H1 (cell line): ENCODE data around the gene CDV3. TPM values are rescaled to one million over a fixed set of nuclear protein-coding genes. Genes with fewer than 3 reads are reported as not detected.
A peak's percentile ranks its signal among the peaks of the same experiment; 100 is the strongest.

ENCODE experiments used
- CTCF ChIA-PET: fragments of 300-600 bp; sonication (Branson Sonifier 250); formaldehyde crosslinking; loops from one replicate; lab custom pipeline; 2021; ENCODE audit not compliant: partially characterized antibody; lab: Charles Lee
- POLR2A ChIA-PET: fragments of 300-600 bp; sonication (Branson Sonifier 250); formaldehyde crosslinking; loops from one replicate; lab custom pipeline; 2021; ENCODE audit warnings: inconsistent platforms; ENCODE audit not compliant: partially characterized antibody; lab: Charles Lee
- DNase-seq, 2 experiments: peaks; one replicate each; pipeline versions ENCODE4 v3.0.0 to v3.0.0-alpha.2; 2010 to 2022; ENCODE audit warnings: low spot score in 2 of 2, low read depth in 1 of 2, mixed read lengths in 1 of 2
- FAIRE-seq: peaks from 2 replicates; lab custom pipeline; 2011; peaks lifted over from hg19 to GRCh38; lab: Jason Lieb, UNC
- H2AFZ ChIP-seq: 2 replicates; pipeline ENCODE4 v1.8.1; 2012; ENCODE audit warnings: low read length, inconsistent platforms
- H2AK5ac ChIP-seq: 2 replicates; pipeline ENCODE4 v1.6.1; 2013; ENCODE audit warnings: low read depth, low read length
- H2BK120ac ChIP-seq: replicated peaks from 2 replicates; pipeline ENCODE3; 2013; ENCODE audit warnings: low read depth, low read length, inconsistent platforms
- H2BK12ac ChIP-seq: 2 replicates; pipeline ENCODE4 v1.6.1; 2013; ENCODE audit warnings: low read depth, low read length
- H2BK15ac ChIP-seq: 2 replicates; pipeline ENCODE4 v1.6.1; 2013; ENCODE audit warnings: low read length
- H2BK20ac ChIP-seq: 2 replicates; pipeline ENCODE4 v1.6.1; 2013; ENCODE audit warnings: low read length
- H2BK5ac ChIP-seq: 2 replicates; pipeline ENCODE4 v1.6.1; 2013; ENCODE audit warnings: low read depth, low read length
- H3K14ac ChIP-seq: 2 replicates; pipeline ENCODE4 v1.6.1; 2013; ENCODE audit warnings: inconsistent platforms; ENCODE audit not compliant: insufficient read length
- H3K18ac ChIP-seq: 2 replicates; pipeline ENCODE4 v1.6.1; 2013; ENCODE audit warnings: low read length; ENCODE audit errors: extremely low read depth
- H3K23ac ChIP-seq: 2 replicates; pipeline ENCODE4 v1.6.1; 2013; ENCODE audit warnings: inconsistent platforms; ENCODE audit not compliant: insufficient read length
- H3K23me2 ChIP-seq: 2 replicates; pipeline ENCODE4 v1.6.1; 2013; ENCODE audit warnings: low read depth, low read length
- H3K27ac ChIP-seq: 2 replicates; pipeline ENCODE4 v1.6.1; 2011; ENCODE audit warnings: low read depth, low read length, inconsistent platforms
- H3K27me3 ChIP-seq, 4 experiments: replicated peaks in 1 of 4; 1 replicate in 1 of 4; 2 replicates in 3 of 4; pipeline versions ENCODE4 v1.6.1 to v1.8.1; 2011 to 2013; ENCODE audit warnings: low read length in 3 of 4, mild to moderate bottlenecking in 3 of 4, inconsistent platforms in 2 of 4, mixed read lengths in 2 of 4, moderate library complexity in 1 of 4; ENCODE audit not compliant: control insufficient read depth in 3 of 4, insufficient read depth in 3 of 4; ENCODE audit errors: extremely low read depth in 1 of 4
- H3K36me3 ChIP-seq, 4 experiments: 2 replicates each; pipeline versions ENCODE4 v1.6.1 to v1.8.1; 2011 to 2013; ENCODE audit warnings: mild to moderate bottlenecking in 4 of 4, low read length in 3 of 4, moderate library complexity in 2 of 4, control low read depth in 1 of 4, inconsistent platforms in 1 of 4; ENCODE audit not compliant: insufficient read depth in 4 of 4, control insufficient read depth in 2 of 4
- H3K4ac ChIP-seq: replicated peaks from 2 replicates; pipeline ENCODE3; 2013; ENCODE audit warnings: low read length, low read depth, mixed read lengths, inconsistent platforms; ENCODE audit not compliant: insufficient read length
- H3K4me1 ChIP-seq, 4 experiments: replicated peaks in 1 of 4; 1 replicate in 1 of 4; 2 replicates in 3 of 4; pipeline versions ENCODE4 v1.6.1 to v1.8.1; 2011 to 2013; ENCODE audit warnings: low read length in 3 of 4, inconsistent platforms in 2 of 4, mixed read lengths in 1 of 4; ENCODE audit not compliant: insufficient read depth in 4 of 4, control insufficient read depth in 3 of 4
- H3K4me2 ChIP-seq, 2 experiments: 2 replicates each; pipeline versions ENCODE4 v1.6.1 to v1.8.1; 2011 to 2013; ENCODE audit warnings: low read depth in 2 of 2, low read length in 2 of 2, control low read depth in 1 of 2, inconsistent platforms in 1 of 2, mild to moderate bottlenecking in 1 of 2; ENCODE audit not compliant: insufficient read depth in 1 of 2
- H3K4me3 ChIP-seq, 4 experiments: fragments of 200-600, 300-600 bp in 1 of 4; sonication (generic), shearing (Covaris generic), sonication (Bioruptor Twin) in 1 of 4; 2 replicates each; pipeline versions ENCODE4 v1.5.1 to v1.8.1; 2011 to 2016; ENCODE audit warnings: low read length in 4 of 4, low read depth in 3 of 4, control low read depth in 2 of 4, inconsistent platforms in 2 of 4, mild to moderate bottlenecking in 2 of 4, mixed read lengths in 1 of 4, moderate library complexity in 1 of 4; ENCODE audit not compliant: insufficient read depth in 2 of 4; ENCODE audit errors: extremely low read depth in 1 of 4
- H3K56ac ChIP-seq: replicated peaks from 2 replicates; pipeline ENCODE3; 2013; ENCODE audit warnings: low read depth, mild to moderate bottlenecking, mixed read lengths, low read length, inconsistent platforms; ENCODE audit not compliant: insufficient read length
- H3K79me1 ChIP-seq: 2 replicates; pipeline ENCODE4 v1.6.1; 2013; ENCODE audit warnings: low read depth, low read length, control low read depth
- H3K79me2 ChIP-seq, 2 experiments: 2 replicates each; pipeline versions ENCODE4 v1.6.1 to v1.8.1; 2012 to 2013; ENCODE audit warnings: low read length in 2 of 2, mild to moderate bottlenecking in 2 of 2, inconsistent platforms in 1 of 2; ENCODE audit not compliant: insufficient read depth in 2 of 2, control insufficient read depth in 1 of 2
- H3K9ac ChIP-seq, 4 experiments: replicated peaks in 1 of 4; 1 replicate in 1 of 4; 2 replicates in 3 of 4; pipeline versions ENCODE4 v1.6.1 to v1.8.1; 2011 to 2013; ENCODE audit warnings: low read depth in 3 of 4, low read length in 3 of 4, control low read depth in 2 of 4, mild to moderate bottlenecking in 2 of 4, moderate library complexity in 2 of 4, inconsistent platforms in 1 of 4; ENCODE audit errors: extremely low read depth in 1 of 4
- H3K9me3 ChIP-seq, 2 experiments: 2 replicates each; pipeline versions ENCODE4 v1.6.1 to v1.8.1; 2012 to 2013; ENCODE audit warnings: mild to moderate bottlenecking in 2 of 2, moderate library complexity in 2 of 2, control low read depth in 1 of 2, inconsistent platforms in 1 of 2, low read depth in 1 of 2, low read length in 1 of 2, mixed read lengths in 1 of 2; ENCODE audit not compliant: insufficient read depth in 2 of 2
- H4K20me1 ChIP-seq, 2 experiments: replicated peaks in 1 of 2; 2 replicates each; pipeline versions ENCODE3 to v1.8.1; 2011 to 2013; ENCODE audit warnings: inconsistent platforms in 2 of 2, low read length in 2 of 2, mild to moderate bottlenecking in 1 of 2; ENCODE audit not compliant: insufficient read depth in 2 of 2, control insufficient read depth in 1 of 2
- H4K5ac ChIP-seq: 2 replicates; pipeline ENCODE4 v1.6.1; 2013; ENCODE audit warnings: low read length, low read depth, mixed read lengths, inconsistent platforms; ENCODE audit not compliant: insufficient read length
- H4K8ac ChIP-seq: 2 replicates; pipeline ENCODE4 v1.8.0; 2013; ENCODE audit warnings: mild to moderate bottlenecking, moderate library complexity, low read length, inconsistent platforms; ENCODE audit not compliant: insufficient read depth; ENCODE audit errors: extremely low read depth
- H4K91ac ChIP-seq: replicated peaks from 2 replicates; pipeline ENCODE3; 2013; ENCODE audit warnings: low read length, mixed read lengths, inconsistent platforms; ENCODE audit not compliant: insufficient read length
- MAFK ChIP-seq: IDR thresholded peaks from 2 replicates; pipeline ENCODE4 v1.6.1; 2012; ENCODE audit warnings: low read depth, mild to moderate bottlenecking, improper control_type of control experiment, low read length
- POLR2A ChIP-seq, 2 experiments: IDR thresholded peaks; 1 replicate in 1 of 2; 2 replicates in 1 of 2; pipeline ENCODE4 v1.6.1; 2011; ENCODE audit warnings: low read depth in 2 of 2, low read length in 2 of 2, mild to moderate bottlenecking in 2 of 2; ENCODE audit errors: control extremely low read depth in 1 of 2
- POU5F1 ChIP-seq: IDR thresholded peaks from 2 replicates; pipeline ENCODE4 v1.6.1; 2011; ENCODE audit warnings: low read depth, mild to moderate bottlenecking, low read length, moderate library complexity
- RBBP5 ChIP-seq: IDR thresholded peaks from 2 replicates; pipeline ENCODE4 v1.7.1; 2012; ENCODE audit warnings: low read depth, mild to moderate bottlenecking, inconsistent platforms, low read length, moderate library complexity, borderline replicate concordance
- RFX5 ChIP-seq: IDR thresholded peaks from 2 replicates; pipeline ENCODE4 v1.6.1; 2011; ENCODE audit warnings: low read depth, low read length, improper control_type of control experiment, borderline replicate concordance
- RXRA ChIP-seq: IDR thresholded peaks from 2 replicates; pipeline ENCODE4 v1.6.1; 2011; ENCODE audit warnings: low read depth, mild to moderate bottlenecking, low read length, moderate library complexity; ENCODE audit not compliant: insufficient read depth
- SIN3A ChIP-seq, 2 experiments: IDR thresholded peaks in 1 of 2; conservative IDR thresholded peaks in 1 of 2; 2 replicates each; pipeline ENCODE4 v1.6.1; 2011 to 2012; ENCODE audit warnings: low read length in 2 of 2, improper control_type of control experiment in 1 of 2, low read depth in 1 of 2, mild to moderate bottlenecking in 1 of 2
- SP1 ChIP-seq: IDR thresholded peaks from 2 replicates; pipeline ENCODE4 v1.6.1; 2011; ENCODE audit warnings: low read depth, low read length
- TAF7 ChIP-seq: optimal IDR thresholded peaks from 2 replicates; pipeline ENCODE3; 2011; ENCODE audit warnings: low read depth, mild to moderate bottlenecking, inconsistent platforms, low read length, moderate library complexity, borderline replicate concordance
- TBP ChIP-seq: IDR thresholded peaks from 2 replicates; pipeline ENCODE4 v1.6.1; 2011; ENCODE audit warnings: low read depth, low read length, improper control_type of control experiment
- TEAD4 ChIP-seq: IDR thresholded peaks from 2 replicates; pipeline ENCODE4 v1.6.1; 2012; ENCODE audit warnings: low read depth, low read length, inconsistent platforms, mixed read lengths
- YY1 ChIP-seq: IDR thresholded peaks from 2 replicates; pipeline ENCODE4 v1.6.1; 2011; ENCODE audit warnings: low read depth, mild to moderate bottlenecking, low read length
- WGBS, 2 experiments: shearing (Covaris generic) in 1 of 2; methylation state at CpG; one replicate each; pipeline versions ENCODE4 v1.1.6 to v1.1.7; 2013 to 2015; ENCODE audit warnings: low lambda C conversion rate in 2 of 2, mixed read lengths in 2 of 2, inconsistent platforms in 1 of 2, low coverage in 1 of 2, missing lambda C conversion rate in 1 of 2; ENCODE audit not compliant: insufficient replicate concordance in 2 of 2, insufficient coverage in 1 of 2, insufficient read length in 1 of 2; ENCODE audit errors: extremely low coverage in 1 of 2, missing lambda C conversion rate in 1 of 2; 5-methylcytosine and 5-hydroxymethylcytosine counted together
- polyA plus RNA-seq, 7 experiments: library from polyadenylated mRNA; depleted of rRNA in 3 of 7; stranded (reverse) in 5 of 7; unstranded in 2 of 7; fragments of >200 nt in 5 of 7; fragments of 200-250 nt in 2 of 7; gene quantifications; 1 replicate in 5 of 7; 2 replicates in 1 of 7; 4 replicates in 1 of 7; pipeline versions ENCODE4 v1.2.1 to v1.2.3, GENCODE V29; 2011 to 2013; ENCODE audit warnings: missing spikeins in 2 of 7, mixed read lengths in 2 of 7
- total RNA-seq: library from RNA; stranded (reverse); fragmentation: NEBNext Ultra II Directional; extraction: Animal tissue kit (Norgen Biotek cat#: 25700); gene quantifications from 2 replicates; pipeline ENCODE4 v1.2.1, GENCODE V29; 2021

CDV3 gene
- total and polyA plus RNA-seq, 2 of the 8 experiments (the other 6 are each of a cell fraction or from before 2014, with no cell fraction given), result 29.4 to 163 TPM

DNA sequence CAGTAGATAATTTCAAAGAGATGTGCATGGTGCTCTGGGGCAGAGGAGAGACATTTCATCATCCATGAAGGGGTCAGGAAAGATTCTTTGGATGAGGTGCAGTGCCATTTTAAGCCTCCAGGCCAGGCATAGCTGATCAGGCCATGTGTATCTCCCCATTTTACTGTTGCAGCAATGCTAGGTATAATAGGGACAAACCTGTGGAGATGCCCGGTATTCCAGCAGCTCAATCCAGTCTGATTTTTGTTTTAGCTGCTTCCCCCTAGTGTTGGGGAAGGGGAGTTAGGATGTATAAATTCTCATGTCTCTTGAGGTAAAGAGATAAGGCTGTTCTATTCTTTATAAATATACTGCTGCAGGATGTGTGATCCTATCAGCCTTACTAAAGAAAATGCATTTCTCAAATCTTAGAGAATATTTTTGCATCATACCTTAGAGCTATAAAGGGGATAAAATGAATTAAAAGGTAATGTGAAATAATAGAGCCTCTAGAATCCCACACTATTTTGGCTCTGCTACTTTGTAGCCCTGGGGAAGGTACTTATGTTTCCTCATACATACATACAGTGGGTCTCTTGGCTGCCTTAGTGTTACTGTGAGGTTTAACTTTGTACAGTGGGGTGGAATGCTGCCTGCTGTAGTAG is 5.2 kb downstream of the CDV3 start:
- Histone ChIP-seq H3K23ac (no peak overlapping the region), H3K79me2 (peaks cover 32 to 87% of the 10 kb centered on the region in 2 experiments), H3K4me1 (peaks cover 0 to 2% (median 0%) of the 10 kb centered on the region in 4 experiments; a peak in 3 of 7 replicates), H2AK5ac (no peak overlapping the region), H4K8ac (no peak overlapping the region), H3K56ac (no peak overlapping the region), H3K9me3 (no peaks in the 10 kb centered on the region), H3K18ac (no peak overlapping the region), H3K27me3 (no peaks in the 10 kb centered on the region), H3K9ac (no peak overlapping the region), H2BK12ac (no peak overlapping the region), H4K20me1 (peaks cover 2 to 18% of the 10 kb centered on the region in 2 experiments), H3K23me2 (0 out of 2 replicates have a peak, but pooled peaks cover 5% of the 10 kb centered on the region), H2AFZ (no peak overlapping the region), H4K91ac (no peak overlapping the region), H3K4me2 (0 out of 4 replicates have a peak overlapping the region, but pooled peaks of 1 of the 2 experiments have one; percentile 36), H3K14ac (no peak overlapping the region), H2BK20ac (no peak overlapping the region), H3K27ac (no peak overlapping the region), H2BK5ac (no peak overlapping the region), H3K4me3 (no peak overlapping the region), H4K5ac (no peak overlapping the region), H3K4ac (no peak overlapping the region), H3K79me1 (peaks cover 2% of the 10 kb centered on the region; the same call in 1 of the 2 replicates), H2BK120ac (no peak overlapping the region), H3K36me3 (peaks cover 10 to 76% (median 47%) of the 10 kb centered on the region in 4 experiments), H2BK15ac (no peak overlapping the region)
- FAIRE-seq (no peak), DNase-seq (no peak)
- WGBS, 2 experiments, result 84% methylated on average over 1 of the region's 1 CpG; no CpG with 5 or more reads in 1 of the 2 experiments
- ChIA-PET CTCF (interaction anchor here (0.7 to 3.6 kb wide), 39 partner anchors 9 to 984 kb away, joined by 3 to 30 read pairs (median 4); no protein-coding TSS in a partner anchor), POLR2A (interaction anchor here (0.7 to 1.5 kb wide), 9 partner anchors 9 to 1025 kb away, joined by 3 to 7 read pairs (median 4); no protein-coding TSS in a partner anchor)
- TF ChIP-seq RBBP5, result no peak
- no peak for TF ChIP-seq YY1
- TF ChIP-seq TEAD4, result no peak
- TF ChIP-seq RXRA, result no peak
- no peak for TF ChIP-seq RFX5
- no peak for TF ChIP-seq POU5F1
- no peak for TF ChIP-seq TAF7
- no peak for TF ChIP-seq MAFK
- no peak for TF ChIP-seq TBP
- TF ChIP-seq SIN3A (conservative IDR thresholded peaks at IDR 0.05 in 1 of 2, IDR thresholded peaks at IDR 0.05 in 1 of 2; ENCODE audit: low read depth in 1 of 2, low read length in 2 of 2), result no peak
- peak in 1 of 2 experiments; percentile 42; a peak in 1 of 3 replicates for TF ChIP-seq POLR2A (IDR thresholded peaks at IDR 0.05; ENCODE audit: control extremely low read depth in 1 of 2, low read depth in 2 of 2, low read length in 2 of 2)
- no peak for TF ChIP-seq SP1
